SHP77 (cell line): ENCODE measurements around the gene DNAI1.

Experiments
- DNase-seq, 2 experiments: peaks; one replicate each; lab custom pipeline; 2025; lab: John Stamatoyannopoulos, UW

DNAI1 gene

DNA sequence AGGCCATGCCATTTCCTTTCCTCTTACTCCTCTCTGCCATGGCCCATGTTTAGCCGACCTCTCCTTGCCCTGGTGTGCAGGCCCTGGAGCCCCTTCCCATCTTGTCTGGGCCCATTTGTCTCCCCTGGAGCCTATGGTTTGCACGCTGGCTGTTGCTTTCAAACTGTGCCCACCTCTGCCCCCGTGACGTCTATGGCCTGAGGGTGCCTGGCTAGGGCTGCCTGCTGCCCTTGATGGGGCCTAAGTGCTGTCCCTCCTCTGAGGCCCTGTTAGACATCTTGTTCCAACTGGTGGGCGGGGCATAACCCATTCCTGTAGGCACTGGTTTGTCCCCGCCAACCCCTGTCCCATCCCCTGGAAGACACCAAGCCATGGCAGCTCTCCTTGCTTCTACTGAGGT, 86.9 kb downstream of the DNAI1 start:
- DNase-seq: no peak

DNA sequence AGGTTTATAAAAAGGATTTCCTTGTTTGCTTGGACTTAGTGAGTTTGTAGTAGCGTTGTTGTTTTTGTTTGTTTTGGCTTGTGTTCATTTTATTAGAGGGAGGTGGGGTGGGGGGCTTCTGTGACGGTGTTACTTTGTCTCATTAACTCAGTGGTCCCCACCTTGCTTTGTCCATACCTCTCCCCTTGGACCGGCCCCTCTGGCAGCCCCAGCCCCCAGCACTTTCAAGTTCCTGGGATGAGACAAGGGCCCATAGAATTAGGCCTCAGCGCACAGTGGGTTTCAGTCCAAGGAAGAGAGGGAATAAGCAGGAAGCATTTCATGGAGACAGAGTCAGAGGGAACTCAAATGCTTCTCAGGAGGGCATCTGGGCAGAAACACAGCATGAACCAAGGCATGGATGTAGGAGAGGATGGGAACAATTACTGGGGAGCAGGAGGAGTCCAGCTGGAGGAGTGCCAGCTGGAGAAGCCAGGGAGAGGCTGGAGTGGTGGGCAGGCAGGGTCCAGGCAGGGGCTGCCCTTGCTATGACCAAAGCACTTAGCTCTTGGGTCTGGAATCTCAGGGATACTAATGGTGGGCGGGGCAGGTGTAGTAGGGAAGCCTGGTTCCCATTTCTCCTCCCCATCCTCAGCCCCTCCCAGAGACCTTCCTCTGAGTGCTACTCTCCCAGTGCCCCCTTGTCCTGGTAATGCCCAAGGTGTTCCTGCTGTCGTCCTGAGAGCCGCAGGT, 87.7 kb downstream of the DNAI1 start:
- DNase-seq: no peak

DNA sequence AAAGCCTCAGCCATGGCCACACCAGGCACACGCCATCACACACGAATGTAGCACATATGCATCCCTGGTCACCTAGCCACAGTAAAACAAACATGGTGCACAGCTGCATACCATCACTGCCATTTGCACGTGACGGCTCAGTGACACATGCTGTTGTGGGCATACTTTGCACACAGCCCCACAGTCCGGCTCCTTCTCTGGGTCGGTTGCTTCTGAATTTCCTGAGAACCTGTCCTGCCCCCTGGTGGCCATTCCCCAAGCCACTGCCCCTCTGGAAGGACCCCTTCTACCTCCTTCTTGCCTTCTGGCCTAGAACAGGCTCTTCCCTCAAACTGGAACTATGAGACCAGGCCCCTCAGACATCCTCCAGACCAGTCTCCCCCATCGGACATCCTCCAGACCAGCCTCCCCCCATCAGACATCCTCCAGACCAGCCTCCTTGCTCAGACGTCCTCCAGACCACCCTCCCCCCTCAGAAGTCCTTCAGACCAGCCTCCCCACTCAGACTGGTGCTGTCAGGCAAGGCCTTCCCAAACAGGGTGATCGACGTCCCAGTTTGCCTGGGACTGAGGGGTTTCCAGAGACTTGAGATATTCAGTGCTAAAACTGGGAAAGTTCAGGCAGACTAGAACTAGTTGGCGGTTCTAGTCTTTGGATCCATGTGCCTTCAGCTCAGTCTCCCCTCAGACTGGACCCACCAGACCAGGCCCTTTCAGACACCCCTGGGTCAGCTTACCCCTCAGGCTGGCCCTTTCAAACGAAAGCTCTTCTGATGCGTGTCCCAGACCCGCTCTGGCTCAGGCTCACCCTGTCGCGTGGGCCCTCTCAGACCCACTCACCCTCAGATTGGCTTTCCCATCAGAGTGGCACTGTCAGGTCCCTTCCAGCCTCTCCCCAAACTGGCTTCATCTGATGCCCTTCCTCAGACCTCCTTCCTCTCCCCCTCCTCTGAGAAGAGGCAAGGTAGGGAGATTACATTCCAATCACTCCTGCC, 88.5 kb downstream of the DNAI1 start:
- DNase-seq: peak; percentile 30 to 47

DNA sequence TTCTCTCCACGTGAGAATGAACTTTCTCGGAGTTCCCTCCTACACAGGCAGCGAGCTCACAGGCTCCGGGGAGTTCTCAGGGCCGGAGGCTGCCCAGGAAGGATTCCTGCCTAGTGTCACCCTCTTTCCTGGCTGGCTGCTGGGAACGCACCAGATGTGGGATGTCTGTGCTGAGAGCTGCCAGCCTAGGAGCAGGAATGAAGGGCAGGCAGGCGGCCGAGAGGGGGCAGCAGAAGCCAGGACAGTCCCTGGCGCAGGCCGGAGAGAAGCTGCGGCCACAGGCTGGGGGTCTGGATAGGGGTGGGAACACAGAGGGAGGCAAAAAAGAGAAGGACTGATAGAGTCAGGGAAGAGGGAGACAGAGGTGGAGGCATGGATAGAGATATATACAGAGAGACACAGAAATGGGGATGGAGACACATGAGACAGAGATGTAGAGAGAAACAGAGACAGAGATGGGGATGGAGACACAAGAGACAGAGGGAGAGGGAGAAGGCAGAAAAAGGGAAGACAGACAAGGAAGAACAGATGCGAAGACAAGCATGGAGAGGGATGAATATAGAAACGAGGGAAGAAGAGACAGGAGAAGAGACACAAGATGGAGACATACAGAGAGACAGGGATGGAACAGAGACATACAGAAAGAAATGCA, 89.5 kb downstream of the DNAI1 start:
- DNase-seq: peak in 1 of 2 experiments; percentile 28

DNA sequence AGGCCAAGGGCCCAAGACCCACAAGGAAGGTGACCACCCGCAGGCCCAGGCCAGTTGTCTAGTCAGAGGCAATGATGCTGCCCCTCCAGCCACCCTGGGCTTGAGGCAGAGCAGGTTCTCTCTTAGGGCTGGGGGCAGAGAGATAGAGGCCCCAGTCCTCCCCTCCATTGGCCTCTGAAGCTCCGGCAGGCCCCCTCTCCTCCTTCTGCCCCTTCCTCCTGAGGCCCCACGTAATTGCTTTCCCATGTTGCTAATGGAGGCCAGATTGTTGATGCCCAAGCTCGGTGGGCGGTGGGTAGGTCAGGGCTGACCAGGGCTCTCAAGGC, 90.8 kb downstream of the DNAI1 start:
- DNase-seq: no peak

DNA sequence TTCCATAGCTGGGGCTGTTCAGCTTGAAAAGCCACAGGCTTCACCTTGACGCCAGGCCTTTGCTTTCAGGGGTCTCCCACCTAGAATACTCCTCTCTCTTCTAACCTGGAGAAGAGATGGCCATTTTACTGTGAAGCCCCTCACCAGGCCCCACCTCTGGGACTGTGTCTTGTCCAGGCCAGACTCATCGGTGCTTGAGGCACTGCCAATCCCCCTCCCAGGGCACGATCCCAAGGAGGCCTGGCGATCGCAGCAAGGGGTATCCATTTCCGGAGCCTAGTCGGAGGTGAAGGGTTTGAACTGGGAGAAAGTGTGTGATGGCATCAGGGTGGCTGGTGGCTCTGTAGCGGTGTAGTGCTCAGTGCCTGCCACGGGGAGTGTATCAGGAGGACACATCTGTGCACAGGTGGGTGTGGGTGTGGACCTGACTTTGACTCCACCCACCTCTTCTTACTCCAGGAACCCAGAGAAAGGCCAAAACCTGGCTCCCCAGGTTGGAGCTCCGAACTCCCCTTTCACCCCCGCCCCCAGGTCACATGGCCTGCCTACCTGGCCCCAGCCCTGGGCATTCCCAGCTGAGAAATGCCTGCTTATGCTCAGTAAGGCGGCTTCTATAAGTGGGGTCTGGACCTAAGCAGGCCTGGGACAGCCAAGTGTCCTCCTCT, 91.5 kb downstream of the DNAI1 start:
- DNase-seq: no peak

DNA sequence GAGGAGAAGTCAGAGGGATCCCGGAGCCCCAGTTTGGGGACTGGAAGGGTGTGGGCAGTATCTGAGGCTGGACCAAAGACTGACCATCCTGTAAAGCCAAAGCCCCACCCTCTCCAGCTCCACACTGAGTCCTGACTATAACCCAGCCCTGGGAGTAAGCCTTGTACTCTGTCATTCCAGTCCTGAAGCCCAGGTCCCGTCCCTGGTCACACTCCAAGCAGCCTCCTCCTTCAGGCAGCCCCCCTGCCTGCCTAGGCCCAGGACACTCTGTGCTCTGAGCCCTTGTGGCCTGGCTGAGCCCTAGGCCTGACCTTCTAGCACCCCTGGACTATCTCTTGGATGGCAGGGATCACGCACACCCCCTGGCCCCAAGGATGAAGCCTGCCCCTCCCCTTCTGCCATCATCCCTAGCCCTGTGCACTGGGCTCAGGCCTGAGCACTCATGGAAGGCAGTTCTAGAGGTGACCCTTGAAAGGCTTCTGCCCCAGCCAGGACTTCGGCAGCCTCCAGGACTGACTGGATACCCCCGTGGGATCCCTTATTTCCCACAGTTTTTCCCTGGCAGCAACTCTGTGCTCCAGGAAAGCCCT, 92.2 kb downstream of the DNAI1 start:
- no peak for DNase-seq

DNA sequence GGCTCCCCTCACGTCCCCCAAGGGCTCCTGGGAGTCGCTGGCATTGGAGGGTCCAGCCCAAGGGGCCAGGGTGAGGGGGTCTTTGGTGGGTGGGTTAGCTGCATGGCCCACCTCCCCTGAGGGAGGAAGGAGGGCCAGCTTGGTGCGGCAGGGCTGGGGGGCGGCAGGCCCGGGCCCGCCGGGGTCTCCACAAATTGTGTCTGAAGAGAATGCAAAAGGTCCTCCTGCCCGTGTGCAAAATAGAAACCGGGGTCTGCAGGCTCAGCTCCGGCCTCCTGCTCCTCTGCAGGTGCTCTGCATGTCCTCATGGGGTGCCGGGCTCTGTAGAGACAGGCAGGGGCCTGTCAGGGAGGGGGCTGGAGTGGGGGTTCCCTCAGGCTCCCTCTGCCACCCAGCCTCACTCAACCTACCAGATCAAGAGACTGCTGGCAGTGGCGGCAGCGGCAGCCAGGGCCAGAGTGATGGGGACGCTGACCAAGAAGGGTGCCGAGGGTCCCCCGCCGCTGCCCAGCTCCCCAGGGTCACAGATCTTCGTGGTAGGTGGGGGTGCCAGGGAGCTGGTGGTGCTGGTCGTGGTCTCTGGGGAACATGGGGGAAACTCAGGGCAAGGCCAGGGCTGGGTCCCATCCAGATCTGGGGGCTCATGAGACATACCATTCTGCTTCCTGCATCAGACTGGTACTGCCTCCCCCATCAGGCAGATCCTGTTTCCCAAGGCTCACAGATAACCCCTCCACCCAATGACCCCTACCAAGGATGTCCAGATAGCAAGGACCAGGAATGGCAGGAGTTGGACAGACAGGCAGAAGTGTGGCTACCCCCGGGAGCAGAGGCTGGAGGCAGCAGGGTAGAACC, 93.4 kb downstream of the DNAI1 start:
- DNase-seq: no peak

DNA sequence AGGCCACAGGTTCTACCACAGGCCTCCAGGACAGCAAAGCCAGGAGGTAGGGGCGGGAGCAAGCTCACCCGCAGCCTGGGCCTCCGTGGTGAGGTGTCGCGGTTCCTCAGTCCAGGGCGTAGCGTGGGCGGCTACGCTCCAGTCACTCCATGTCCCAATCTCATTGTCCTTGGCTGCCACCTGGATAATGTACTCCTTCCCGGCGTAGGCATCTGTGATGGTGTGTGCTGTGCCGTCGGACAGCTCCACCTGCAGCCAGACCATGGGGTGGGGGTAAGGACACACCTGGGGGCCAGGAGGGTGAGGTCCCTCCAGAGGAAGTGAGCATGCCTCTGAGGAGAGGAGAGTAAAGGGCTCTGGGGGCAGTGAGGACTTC, 94.0 kb downstream of the DNAI1 start:
- DNase-seq: no peak

DNA sequence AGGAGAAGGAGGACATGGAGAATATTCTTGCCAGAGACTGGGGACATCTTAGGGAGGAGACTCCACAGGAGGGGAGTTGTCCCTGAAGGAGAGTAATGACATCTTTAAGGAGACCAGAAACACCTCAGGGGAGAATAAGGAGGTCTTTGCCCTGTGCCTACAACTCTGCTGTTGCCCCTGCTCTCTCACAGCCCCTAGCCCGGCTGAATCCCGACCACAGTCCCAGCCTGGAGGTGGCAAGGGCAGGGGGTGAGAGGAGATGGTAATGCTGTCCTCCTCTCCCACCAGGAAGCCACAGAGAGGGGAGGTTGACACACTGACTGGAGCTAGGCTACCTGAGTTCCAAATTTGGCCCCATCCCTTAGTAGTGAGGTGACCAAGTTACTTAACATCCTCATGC, 94.4 kb downstream of the DNAI1 start:
- no peak for DNase-seq

DNA sequence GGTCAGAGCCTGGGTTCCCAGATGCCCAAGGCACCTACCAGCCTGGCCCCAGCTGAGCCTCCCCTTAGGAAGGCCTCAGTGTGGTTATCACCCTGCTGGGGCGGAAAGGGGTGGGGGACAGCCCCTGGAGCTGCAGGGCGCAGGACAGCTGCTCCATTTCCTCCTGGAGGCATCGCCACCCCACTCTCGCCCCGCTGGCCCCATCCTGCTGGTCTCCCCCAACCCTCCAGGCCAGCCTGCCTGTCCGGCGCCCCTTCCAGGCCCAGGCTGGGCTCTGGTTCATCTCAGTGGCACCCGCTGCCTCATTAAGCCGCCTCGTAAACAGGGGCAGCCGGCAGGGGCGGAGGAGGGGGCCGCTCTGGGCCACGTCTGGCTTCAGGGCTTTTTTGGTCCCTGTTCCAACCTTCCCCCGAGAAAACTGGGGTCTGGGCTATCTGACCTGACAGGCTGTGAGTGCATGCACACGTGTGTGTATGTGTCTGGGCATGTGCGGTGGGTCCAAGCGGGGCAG, 95.0 kb downstream of the DNAI1 start:
- DNase-seq: no peak

DNA sequence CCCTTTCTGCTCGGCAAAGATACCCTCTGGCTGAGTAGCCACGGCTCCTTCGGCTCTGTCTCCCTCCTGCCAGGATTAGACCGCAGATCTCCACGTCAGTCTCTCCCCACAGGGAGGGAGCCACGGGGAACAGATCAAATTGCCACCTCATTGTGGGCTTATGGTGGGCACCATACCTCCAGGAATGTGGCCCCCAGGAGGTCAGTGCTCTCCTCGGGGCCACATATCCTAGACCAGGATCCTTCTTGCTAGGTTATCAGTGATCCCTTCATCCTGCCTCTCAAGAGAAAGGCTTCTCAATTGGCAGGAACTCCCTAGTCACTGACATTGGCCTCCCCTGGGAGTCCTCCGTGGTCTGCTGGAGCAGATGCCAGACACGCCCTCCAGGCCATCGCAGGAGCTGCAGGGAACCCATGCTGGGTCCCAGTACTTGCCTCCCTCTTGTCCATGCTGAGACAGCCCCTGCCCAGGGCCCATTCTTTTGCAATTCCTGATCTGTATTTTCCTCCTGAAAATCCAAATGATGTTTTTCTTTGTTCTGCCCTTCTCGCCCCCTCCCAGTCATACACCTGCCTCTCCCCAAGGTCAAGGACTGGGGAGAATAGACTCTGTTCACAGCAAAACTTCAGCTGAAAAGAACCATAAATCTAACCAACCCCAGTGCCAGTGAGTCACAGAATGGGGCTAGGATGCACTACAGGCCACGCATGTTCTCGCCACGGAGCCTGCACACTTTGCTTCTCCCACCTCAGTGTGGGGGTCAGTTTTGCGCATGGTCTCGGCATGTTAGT, 95.8 kb downstream of the DNAI1 start:
- DNase-seq: no peak

DNA sequence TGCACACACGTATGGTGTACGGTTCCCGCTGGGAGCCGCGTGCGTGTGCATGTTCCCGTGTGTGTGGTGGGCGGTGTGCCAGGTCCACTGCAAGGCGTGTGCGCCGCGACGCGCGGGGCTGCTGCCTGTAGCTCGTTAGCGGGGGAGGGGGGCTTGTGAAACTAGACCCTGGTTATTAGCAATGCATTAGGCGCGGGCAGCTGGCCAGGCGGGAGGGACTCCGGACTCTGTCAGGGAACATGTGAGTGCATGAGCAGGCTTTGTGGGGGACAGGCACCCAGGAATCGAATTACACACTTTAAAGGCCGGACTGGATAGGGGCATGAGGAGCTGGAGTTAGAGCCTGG, 96.4 kb downstream of the DNAI1 start:
- DNase-seq: no peak

DNA sequence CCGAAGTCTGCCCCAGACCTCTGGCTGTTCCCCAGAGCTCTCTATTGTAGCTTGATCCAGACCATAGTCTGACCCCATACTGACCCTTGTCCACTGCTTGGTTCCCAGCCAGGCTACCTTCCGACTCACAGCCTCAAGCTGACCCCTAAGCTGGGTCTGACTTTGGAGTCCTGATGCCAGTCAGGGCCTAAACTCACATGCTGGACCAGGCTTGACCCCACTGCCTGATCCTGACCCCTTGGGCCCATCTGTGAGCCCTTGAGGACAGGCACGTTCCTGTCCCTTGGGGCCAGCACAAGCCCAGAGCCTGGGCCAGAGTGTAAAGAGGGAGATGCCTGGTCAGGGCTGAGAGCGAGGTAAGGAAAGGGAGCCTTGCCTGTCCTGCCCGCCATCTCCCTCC, 96.9 kb downstream of the DNAI1 start:
- no peak for DNase-seq

DNA sequence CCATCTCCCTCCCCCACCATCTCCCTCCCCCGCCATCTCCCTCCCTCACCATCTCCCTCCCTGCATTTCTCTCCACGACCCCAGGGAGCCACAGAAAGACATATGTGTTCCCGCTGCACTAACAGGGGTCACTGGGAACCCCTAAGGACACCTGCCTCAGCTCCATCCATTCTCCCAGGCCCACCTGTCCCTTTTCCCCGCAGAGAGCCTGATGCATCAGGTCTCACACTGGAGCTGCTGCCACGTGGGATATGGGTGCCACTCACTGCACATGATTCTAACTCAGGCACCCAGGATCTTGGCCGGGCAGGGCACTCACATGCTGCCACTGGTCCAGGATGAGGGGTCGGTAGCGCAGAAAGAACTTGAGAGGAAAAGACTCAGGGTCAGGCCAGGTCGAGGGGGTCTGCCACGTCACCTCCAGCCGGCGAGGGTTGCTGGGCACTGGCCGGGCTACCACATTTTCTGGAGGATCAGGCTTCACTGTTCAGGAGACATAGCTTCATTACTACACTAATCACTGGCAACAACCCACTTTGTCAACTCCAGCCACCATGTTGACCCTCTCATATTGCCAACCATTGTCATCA, 97.4 kb downstream of the DNAI1 start:
- no peak for DNase-seq

DNA sequence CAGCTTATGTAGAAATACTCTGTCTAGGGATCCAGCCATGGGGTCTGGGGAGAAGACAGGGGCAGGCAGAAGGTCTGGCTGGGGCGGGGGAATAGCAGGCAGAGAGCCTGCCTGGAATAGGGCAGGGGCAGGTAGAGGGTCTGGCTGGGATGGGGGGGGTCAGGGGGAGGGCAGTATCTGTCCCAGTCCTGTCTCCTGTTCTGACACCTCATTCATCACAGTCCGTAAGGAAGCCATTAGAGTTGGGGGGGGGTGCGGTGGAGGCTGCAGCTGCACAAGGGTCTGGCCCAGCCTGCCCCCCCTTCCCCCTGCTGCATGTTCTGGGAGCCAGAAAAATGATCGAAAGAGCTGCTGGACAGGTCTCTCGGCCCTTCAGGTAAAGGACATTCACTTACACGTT, 98.3 kb downstream of the DNAI1 start:
- no peak for DNase-seq

DNA sequence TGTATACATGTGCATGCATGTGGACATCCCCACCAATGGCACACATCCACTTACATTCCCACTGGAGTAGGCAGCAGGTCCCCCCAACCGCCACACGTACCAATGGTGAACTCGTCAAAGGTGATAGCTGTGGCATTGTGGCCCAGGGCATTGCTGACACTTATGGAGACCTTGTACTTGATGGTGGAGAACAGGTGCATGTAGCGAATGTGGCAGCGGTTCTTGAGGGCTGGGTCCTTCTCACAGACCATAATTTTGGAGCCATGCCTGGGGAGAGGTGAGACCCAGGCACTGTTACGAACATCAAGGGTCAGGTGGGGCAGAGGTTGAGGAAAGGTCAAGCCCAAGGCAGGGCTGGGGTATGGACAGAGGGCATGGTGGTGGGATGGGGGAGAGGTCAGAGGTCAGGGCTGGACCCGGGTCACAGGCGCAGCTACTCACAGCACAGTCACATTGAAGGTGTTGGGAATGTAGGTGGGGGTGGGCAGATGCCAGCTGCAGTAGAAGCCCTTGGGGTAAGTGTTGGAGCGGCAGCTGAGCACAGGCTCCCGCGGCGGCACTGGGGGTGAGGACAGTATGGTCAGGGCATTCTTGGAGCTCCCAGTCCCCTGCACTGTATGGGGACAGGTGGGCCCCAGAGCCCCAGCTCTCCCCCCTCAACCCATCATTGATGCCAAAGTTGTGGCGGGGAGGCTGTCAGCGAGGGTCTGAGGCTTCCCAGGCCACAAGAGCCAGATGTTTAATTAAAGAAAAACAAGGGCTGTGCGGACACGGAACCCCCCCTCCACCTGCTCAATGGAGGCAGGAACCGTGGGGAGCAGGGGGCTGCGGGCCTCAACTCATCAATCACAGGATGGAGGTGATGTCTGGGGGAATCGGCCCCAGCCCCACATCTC, 99.1 kb downstream of the DNAI1 start:
- no peak for DNase-seq

DNA sequence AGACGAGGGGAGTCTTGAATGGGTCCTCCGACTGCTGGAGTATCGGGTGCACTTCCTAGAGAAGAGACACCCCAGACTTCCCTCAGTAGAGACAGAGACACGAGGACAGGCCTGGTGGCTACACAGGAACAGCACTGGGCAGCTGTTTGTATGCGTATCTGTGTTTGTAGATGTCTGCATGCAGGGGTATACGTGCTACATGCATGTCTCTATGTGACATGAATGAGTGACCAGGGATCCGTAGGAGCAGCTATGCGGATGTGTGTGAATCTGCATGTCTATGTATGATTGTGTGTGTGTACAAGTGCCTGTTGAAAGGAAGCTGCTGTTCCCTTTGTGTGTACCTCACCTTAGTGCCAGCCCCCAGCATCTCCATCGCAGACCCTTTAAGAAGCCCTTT, 99.8 kb downstream of the DNAI1 start:
- no peak for DNase-seq
